CD4-positive, alpha-beta T cell treated with Interleukin-4 for 1 hour (primary cell): ENCODE results near the gene UGGT2.
"Not testable (repeated sequence)": the region's sequence is repeated elsewhere in the genome, so short reads cannot be mapped to it uniquely, and the experiment has no call there.

ENCODE experiments used
- DNase-seq, 2 donors: peaks; one replicate each; pipeline ENCODE4 v3.0.0-alpha.2; 2020 to 2022

UGGT2 gene

GRCh38 chr13:95956589-95957148 lies 96.5 kb downstream of the UGGT2 start:
- DNase-seq, result no peak

GRCh38 chr13:95955719-95956118 lies 97.5 kb downstream of the UGGT2 start:
- no peak for DNase-seq

GRCh38 chr13:95955255-95955654 lies 97.9 kb downstream of the UGGT2 start:
- no peak for DNase-seq

- DNase-seq, result no peak
Observed at GRCh38 chr13:95954266-95954665, 98.9 kb downstream of the UGGT2 start.

GRCh38 chr13:95950103-95950502 lies 103.1 kb downstream of the UGGT2 start:
- no peak for DNase-seq

GRCh38 chr13:95948656-95949055 lies 104.5 kb downstream of the UGGT2 start:
- no peak for DNase-seq

GRCh38 chr13:95937714-95938320 lies 115.4 kb downstream of the UGGT2 start:
- DNase-seq, result no peak

- no peak for DNase-seq
Observed at GRCh38 chr13:95931300-95932025, 121.7 kb downstream of the UGGT2 start.

- no peak for DNase-seq
Observed at GRCh38 chr13:95929430-95929829, 123.8 kb downstream of the UGGT2 start.

- not testable (repeated sequence) for DNase-seq
Observed at GRCh38 chr13:95928367-95928906, 124.8 kb downstream of the UGGT2 start.

- no peak for DNase-seq
Observed at GRCh38 chr13:95926231-95926630, 127.0 kb downstream of the UGGT2 start.

GRCh38 chr13:95924389-95924994 lies 128.7 kb downstream of the UGGT2 start:
- DNase-seq, result no peak

GRCh38 chr13:95921485-95921884 lies 131.7 kb downstream of the UGGT2 start:
- no peak for DNase-seq

GRCh38 chr13:95920485-95920884 lies 132.7 kb downstream of the UGGT2 start:
- no peak for DNase-seq

- no peak for DNase-seq
Observed at GRCh38 chr13:95918860-95919259, 134.3 kb downstream of the UGGT2 start.

GRCh38 chr13:95914991-95915501 lies 138.2 kb downstream of the UGGT2 start:
- DNase-seq, result no peak

- no peak for DNase-seq
Observed at GRCh38 chr13:95906999-95907398, 146.2 kb downstream of the UGGT2 start.

- no peak for DNase-seq
Observed at GRCh38 chr13:95903569-95903968, 149.6 kb downstream of the UGGT2 start.

- DNase-seq, result no peak
Observed at GRCh38 chr13:95902741-95903140, 150.5 kb downstream of the UGGT2 start.

GRCh38 chr13:95898256-95898655 lies 154.9 kb downstream of the UGGT2 start:
- no peak for DNase-seq

GRCh38 chr13:95896301-95896700 lies 156.9 kb downstream of the UGGT2 start:
- no peak for DNase-seq

GRCh38 chr13:95893861-95894260 lies 159.3 kb downstream of the UGGT2 start:
- no peak for DNase-seq

- DNase-seq, result no peak
Observed at GRCh38 chr13:95882121-95882520, 171.1 kb downstream of the UGGT2 start.
